AG04449 (cell line): Measurements from ENCODE around the gene MRE11.

Source experiments
- CTCF ChIA-PET: fragments of 350-600 bp; formaldehyde crosslinking; extraction: SDS; loops from one replicate; lab custom pipeline; 2021; ENCODE audit warnings: antibody characterized with exemption; lab: Yijun Ruan, JAX
- POLR2A ChIA-PET: fragments of 400-600, 350-600 bp; formaldehyde crosslinking; extraction: SDS; loops from one replicate; lab custom pipeline; 2020; ENCODE audit warnings: antibody characterized with exemption, inconsistent platforms; lab: Yijun Ruan, JAX
- DNase-seq: peaks from one replicate; pipeline ENCODE4 v3.0.0-alpha.2; 2010; ENCODE audit warnings: low read depth, low spot score
- H3K4me3 ChIP-seq: 2 replicates; pipeline ENCODE4 v1.5.1; 2011; ENCODE audit warnings: low read depth, mild to moderate bottlenecking, control low read depth, low read length
- TF ChIP-seq, protein P1 (sequence below): IDR thresholded peaks from one replicate; pipeline ENCODE4 v1.5.1; 2011; ENCODE audit warnings: mild to moderate bottlenecking, moderate library complexity, low read length, control low read depth, inconsistent platforms; ENCODE audit not compliant: insufficient read depth; ENCODE audit errors: missing control alignments

Gene MRE11

GRCh38 chr11:94500181-94500580 is 6.5 kb upstream of the MRE11 start:
- no peak overlapping the region for H3K4me3 ChIP-seq
- POLR2A ChIA-PET: no interaction called here
- TF ChIP-seq, protein P1, sequence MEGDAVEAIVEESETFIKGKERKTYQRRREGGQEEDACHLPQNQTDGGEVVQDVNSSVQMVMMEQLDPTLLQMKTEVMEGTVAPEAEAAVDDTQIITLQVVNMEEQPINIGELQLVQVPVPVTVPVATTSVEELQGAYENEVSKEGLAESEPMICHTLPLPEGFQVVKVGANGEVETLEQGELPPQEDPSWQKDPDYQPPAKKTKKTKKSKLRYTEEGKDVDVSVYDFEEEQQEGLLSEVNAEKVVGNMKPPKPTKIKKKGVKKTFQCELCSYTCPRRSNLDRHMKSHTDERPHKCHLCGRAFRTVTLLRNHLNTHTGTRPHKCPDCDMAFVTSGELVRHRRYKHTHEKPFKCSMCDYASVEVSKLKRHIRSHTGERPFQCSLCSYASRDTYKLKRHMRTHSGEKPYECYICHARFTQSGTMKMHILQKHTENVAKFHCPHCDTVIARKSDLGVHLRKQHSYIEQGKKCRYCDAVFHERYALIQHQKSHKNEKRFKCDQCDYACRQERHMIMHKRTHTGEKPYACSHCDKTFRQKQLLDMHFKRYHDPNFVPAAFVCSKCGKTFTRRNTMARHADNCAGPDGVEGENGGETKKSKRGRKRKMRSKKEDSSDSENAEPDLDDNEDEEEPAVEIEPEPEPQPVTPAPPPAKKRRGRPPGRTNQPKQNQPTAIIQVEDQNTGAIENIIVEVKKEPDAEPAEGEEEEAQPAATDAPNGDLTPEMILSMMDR: no peak
- no peak for DNase-seq
- CTCF ChIA-PET: interaction anchor here (0.6 to 8.7 kb wide), 4 partner anchors 12 to 605 kb away, joined by 3 to 147 read pairs (median 8); no protein-coding TSS in a partner anchor

DNA sequence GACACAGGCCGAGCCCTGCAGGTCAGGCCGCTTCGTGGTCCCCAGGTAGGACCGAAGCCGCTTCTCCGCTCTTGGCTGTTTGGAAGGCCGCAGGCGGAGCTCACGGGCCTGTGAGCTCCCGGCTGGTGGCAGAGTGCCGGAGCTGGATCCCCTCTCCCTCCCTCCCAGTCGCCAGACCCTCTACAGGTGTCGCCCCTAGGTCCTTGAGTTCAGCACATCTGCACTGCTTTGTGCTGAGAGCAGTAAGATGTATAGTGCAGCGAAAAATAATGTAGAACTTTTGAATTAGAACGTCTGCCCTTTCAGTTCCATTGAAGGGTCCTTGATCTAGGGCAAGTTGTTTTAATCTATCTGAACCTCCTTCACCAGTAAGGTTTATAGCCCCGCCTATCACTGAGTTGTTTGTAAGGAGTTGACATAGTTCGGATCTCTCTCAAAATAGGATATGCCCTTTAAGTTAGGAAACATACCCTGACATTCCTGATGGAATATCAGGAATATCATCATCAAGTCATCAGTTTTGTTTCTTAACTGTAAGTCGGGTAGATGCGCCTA is 559 bp upstream of the MRE11 start:
- TF ChIP-seq, protein P1: no peak
- POLR2A ChIA-PET: no interaction called here
- DNase-seq: no peak
- peak overlapping the region; percentile 88 for H3K4me3 ChIP-seq
- CTCF ChIA-PET: interaction anchor here (1.0 to 2.4 kb wide), 4 partner anchors 9 to 599 kb away, joined by 3 to 12 read pairs (median 4); no protein-coding TSS in a partner anchor

DNA sequence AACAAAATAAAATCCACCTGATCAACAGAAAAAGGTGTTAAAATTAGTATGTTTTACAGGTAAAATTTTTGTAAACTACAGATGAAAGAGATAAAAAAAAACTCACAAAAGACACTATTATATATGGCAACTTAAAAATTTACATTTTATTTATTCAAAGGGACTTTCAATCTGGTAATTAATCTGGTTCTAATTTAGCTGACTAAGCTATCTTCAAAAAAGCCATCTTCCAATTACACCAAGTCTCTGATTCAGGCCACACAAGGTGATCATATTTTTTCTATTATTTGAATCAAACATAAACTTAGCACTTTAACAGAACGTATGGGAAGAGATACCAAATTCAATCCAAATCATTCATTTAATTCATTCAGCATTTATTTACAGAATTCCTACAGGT is 7.6 kb downstream of the MRE11 start:
- no peak overlapping the region for H3K4me3 ChIP-seq
- TF ChIP-seq, protein P1: no peak
- CTCF ChIA-PET: interaction anchor here (0.5 to 1.3 kb wide), 2 partner anchors 120 to 591 kb away, joined by 3 read pairs; no protein-coding TSS in a partner anchor
- no peak for DNase-seq
- POLR2A ChIA-PET: no interaction called here

DNA sequence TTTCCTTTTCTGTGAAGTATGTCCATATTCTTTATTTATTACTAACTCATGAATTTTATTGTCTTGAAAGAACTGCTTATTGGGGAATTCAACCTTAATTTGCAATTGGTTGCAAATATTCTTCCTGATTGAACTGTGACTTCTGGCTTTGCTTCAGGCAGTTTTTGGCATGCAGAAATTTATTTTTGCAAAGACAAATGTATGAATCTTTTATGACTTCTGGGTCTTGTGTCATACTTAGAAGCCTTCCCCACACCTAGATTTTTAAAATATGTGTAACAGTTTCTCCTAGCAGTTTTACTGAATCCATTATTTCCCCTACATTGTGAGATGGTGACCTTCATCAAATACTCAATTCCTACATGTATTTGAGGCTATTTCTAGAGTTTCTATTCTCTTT is 12.3 kb downstream of the MRE11 start:
- no peak overlapping the region for H3K4me3 ChIP-seq
- ChIA-PET CTCF (no interaction called here), POLR2A (no interaction called here)
- DNase-seq: no peak
- TF ChIP-seq, protein P1: no peak

DNA sequence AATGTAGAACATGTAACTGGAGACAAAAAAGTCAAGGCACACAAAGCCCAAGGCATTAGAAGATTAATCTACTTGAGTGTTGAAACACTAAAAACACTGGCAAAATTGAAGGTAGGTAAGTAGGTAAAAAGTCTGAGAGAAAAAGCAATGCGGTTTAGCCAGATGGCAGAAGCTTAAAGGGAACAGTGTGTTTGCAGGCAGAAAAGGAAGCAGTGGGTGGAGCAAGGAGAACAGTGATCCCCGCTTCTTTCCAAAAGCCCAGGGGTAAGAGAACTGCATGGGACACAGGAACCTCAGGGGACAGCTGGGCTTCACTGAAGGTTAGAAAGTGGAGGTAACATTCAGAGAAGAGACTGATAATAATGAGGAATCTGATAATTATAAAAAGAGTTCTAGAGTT is 16.0 kb downstream of the MRE11 start:
- CTCF ChIA-PET: interaction anchor here (0.8 kb wide), 1 partner anchor 582 kb away, joined by 3 read pairs; no protein-coding TSS in a partner anchor

More for the DNA sequence above, 16.0 kb downstream of the MRE11 start:
- no peak overlapping the region for H3K4me3 ChIP-seq
- no peak for DNase-seq
- TF ChIP-seq, protein P1: no peak
- POLR2A ChIA-PET: interaction anchor here (0.5 kb wide), 1 partner anchor 693 kb away, joined by 3 read pairs; the partner anchor contains the start of gene MED17
